NCI-H345 treated with DMSO at 0.1 percent for 48 hours (cell line): ENCODE results near the gene OR1D2.
"Not testable (repeated sequence)": the region's sequence is repeated elsewhere in the genome, so short reads cannot be mapped to it uniquely, and the experiment has no call there.

ENCODE experiments used
- DNase-seq: peaks from one replicate; lab custom pipeline; 2025; ENCODE audit not compliant: unreplicated experiment; lab: John Stamatoyannopoulos, UW

Gene OR1D2

GRCh38 chr17:3104322-3104721 is at the start of gene OR1D2:
Gene OR1D2, minus strand, starts transcription at chr17:3104422. Its CDS starts 11,426 bp downstream, at chr17:3092996.
- DNase-seq: no peak

- DNase-seq: not testable (repeated sequence)
Measured at GRCh38 chr17:3137494-3137893, 33.3 kb upstream of the OR1D2 start.

DNA sequence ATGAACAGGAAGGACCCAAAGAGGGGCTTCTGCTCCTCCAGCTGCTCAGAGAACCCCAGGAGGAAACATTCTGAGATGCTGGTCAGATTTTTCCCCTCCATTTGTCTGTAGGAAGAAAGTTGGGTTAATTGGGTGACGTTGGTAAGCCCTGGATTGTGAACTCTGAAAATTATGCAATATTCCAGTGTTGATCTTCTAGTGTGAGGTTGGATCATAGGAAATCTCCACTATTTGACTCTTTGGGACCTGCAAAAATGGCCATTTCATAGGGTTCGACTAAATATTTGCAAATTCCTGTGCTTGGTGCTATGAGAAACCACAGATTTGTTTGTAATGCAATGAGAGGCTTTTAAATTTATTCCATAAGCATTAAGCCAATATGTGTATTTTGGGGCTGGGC is 23.2 kb upstream of the OR1D2 start, which contains the start of gene OR1G1:
OR1G1 (minus strand) TSS at position 101 of the 400 bp plus-strand sequence; CDS start at position 101, 0 bp downstream.
- no peak for DNase-seq

GRCh38 chr17:3073850-3074249 is 30.4 kb downstream of the OR1D2 start:
- DNase-seq: not testable (repeated sequence)

- DNase-seq: not testable (repeated sequence)
Measured at GRCh38 chr17:3065192-3065591, 39.0 kb downstream of the OR1D2 start.

- not testable (repeated sequence) for DNase-seq
Measured at GRCh38 chr17:3063507-3063906, 40.7 kb downstream of the OR1D2 start, which contains the start of gene OR1D5. Gene OR1D5, minus strand, starts transcription at chr17:3063607. Its CDS starts 0 bp downstream, at chr17:3063607.

GRCh38 chr17:3062824-3063377 is 41.3 kb downstream of the OR1D2 start:
- not testable (repeated sequence) for DNase-seq

DNA sequence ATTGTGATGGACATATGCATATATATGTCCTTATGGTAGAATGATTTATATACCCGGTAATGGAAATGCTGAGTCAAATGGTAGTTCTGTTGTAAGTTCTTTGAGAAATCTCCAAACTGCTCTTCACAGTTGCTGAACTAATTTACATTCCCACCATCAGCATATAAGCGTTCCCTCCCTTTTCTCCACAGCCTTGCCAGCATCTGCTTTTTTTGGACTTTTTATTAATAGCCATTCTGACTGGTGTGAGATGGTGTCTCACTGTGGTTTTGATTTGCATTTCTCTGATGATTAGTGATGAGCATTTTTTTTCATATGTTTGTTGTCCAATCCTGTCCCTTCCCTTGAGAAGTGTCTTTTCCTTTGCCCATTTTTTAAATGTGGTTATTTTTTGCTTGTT is 49.4 kb downstream of the OR1D2 start:
- not testable (repeated sequence) for DNase-seq

DNA sequence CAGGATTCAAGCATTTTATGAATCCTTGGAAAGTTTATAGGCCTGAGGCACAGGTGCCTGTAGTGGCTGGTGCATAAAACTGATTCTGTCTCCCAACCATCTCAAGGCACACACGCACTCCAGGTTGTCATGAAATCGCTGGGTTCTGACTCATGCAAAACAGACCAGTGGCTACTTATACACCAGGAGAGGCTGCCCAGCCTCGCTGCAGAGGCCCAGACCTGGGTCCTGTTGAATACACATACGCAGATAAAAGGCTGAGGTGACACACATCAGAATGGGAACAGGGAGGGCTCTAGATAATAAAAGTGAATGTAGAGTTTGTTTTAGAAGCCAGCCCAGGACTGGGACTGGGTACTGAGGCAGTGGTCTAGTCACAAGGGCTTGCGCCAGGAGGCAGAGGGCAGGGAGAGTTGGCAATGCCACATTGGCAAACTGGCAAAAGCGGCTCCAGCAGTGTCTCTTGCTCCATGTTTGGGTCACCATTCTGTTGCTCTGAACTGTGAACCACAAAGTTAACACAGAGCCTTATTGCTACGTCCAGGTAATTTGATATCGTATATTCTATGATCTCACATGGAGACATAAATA is 54.4 kb downstream of the OR1D2 start:
- DNase-seq: no peak

GRCh38 chr17:3048727-3049471 is 55.3 kb downstream of the OR1D2 start:
- peak; percentile 82 for DNase-seq

GRCh38 chr17:3046753-3047152 is 57.5 kb downstream of the OR1D2 start:
- DNase-seq: no peak

GRCh38 chr17:3043737-3044365 is 60.4 kb downstream of the OR1D2 start:
- DNase-seq: no peak

DNA sequence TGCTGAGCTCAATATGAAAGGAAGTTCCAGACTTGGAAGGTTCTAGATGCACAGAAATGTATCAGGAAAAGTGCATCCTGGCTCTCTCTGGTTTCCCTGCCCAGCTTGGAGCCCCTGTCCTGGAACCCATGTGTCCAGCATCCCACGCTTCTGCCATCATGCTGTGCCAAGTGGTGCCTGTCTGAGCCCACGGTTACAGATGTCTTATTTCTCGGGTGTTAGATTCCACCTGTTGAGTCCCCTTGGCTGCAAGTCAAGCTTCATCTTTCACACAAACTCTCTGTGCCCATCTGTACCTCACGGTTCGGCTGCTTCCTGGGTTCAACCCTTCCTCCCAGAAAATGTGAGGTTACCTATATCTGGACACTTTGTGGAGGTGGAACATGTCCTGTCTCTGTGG is 63.3 kb downstream of the OR1D2 start:
- no peak for DNase-seq

- DNase-seq: no peak
Measured at GRCh38 chr17:3039736-3040135, 64.5 kb downstream of the OR1D2 start.

DNA sequence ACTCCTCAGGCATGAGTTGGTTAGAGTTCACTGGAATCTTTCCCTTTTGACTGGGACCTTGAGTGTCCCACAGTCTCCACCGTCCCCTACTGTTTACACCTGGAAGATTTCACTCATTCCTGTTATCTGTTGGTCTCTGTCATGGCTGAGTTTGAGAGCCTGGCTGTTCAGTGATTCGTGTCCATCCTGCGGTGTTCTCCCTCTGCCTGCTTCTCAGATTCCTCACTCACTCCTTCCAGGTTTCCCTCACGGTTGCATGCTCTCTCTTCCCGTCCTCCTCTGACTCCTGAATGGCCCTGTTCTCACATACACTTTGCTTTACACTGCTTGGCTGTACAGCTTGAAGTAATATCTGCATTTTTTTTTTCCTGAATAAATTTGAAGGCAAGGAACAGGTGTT is 65.3 kb downstream of the OR1D2 start:
- no peak for DNase-seq
